GM21723 (cell line): ENCODE data around the gene RNASEH2C.
A peak's percentile ranks its signal among the peaks of the same experiment; 100 is the strongest.
"Not testable (repeated sequence)": the region's sequence is repeated elsewhere in the genome, so short reads cannot be mapped to it uniquely, and the experiment has no call there.

ENCODE experiments used
- ATAC-seq: cut with Tn5 transposase; IDR thresholded peaks from one replicate; pipeline ENCODE4 v1.9.1; 2021; ENCODE audit warnings: mild to moderate bottlenecking, moderate library complexity; ENCODE audit not compliant: unreplicated experiment

The RNASEH2C gene

DNA sequence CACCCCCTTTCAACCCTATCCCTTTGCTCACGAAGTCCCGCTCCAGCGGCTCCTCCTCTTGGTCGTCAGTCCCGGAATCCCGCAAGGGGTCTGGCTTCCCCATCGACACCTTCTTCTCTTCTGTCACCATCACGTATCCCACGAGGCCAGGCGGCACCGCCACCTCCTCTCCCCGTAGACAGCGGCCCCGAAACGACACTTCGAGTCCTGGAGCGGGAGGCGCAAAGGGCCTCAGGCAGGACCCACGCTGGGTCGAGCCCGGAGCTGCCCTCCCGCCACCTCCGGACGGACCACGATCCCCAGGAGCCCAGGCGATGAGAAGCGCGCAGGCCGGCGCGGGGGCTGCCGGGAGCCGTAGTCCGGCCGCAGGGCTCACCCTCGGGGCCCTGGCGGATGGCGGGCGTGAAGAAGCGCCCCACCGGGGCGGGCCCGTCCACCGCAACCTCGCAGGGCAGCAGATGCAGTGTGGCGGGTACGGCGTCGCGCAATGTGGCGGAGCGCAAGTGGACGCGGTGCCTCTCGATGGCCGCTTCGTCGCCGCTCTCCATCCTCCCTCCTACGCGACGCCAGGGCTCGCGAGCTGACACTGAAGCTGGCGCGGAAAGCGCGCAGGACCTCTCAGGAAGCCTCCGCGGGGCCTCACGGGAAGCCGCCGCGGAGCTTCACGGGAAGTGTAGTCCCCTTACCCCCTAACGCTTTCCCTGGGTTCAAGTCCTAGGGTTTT is at the start of gene RNASEH2C:
Gene RNASEH2C (minus strand): TSS at position 588 of the 724 bp plus-strand sequence. CDS start 40 bp downstream, at position 548.
- ATAC-seq: peak; percentile 76

GRCh38 chr11:65767806-65768205 is 47.2 kb upstream of the RNASEH2C start:
- not testable (repeated sequence) for ATAC-seq

DNA sequence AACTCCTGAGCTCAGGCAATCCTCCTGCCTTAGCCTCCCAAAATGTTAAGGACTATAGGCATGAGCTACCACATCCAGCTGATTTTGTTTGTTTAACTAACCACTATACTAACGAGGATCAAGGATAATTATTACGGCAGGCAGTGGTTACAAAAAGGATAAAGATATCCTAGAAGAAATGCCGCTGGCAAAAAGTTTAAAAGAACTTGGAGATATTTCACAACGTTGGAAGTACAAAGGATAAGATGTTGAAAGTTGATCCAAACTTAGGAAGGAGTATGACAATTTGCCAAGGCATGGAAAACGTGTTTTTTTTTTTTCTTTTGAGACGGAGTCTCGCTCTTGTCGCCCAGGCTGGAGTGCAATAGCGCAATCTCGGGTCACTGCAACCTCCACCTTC is 46.8 kb upstream of the RNASEH2C start:
- ATAC-seq: no peak

DNA sequence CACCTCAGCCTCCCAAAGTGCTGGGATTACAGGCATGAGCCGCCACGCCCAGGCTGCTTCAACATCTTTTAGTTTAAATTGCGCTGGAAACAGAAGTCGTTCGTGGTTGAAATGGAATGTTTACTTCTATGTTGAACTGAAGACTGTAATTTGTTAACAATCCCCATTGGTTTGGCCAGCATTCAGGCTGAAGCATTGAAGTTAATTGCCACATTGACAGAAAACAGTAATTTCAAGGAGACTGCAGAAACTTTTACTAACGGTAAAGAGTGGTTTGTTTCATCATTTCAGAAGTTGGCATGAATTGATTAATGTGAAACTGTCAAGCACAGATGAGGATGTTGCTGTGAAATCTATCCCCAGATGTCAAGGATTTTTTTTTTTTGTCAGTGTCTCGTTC is 45.9 kb upstream of the RNASEH2C start:
- ATAC-seq: no peak

DNA sequence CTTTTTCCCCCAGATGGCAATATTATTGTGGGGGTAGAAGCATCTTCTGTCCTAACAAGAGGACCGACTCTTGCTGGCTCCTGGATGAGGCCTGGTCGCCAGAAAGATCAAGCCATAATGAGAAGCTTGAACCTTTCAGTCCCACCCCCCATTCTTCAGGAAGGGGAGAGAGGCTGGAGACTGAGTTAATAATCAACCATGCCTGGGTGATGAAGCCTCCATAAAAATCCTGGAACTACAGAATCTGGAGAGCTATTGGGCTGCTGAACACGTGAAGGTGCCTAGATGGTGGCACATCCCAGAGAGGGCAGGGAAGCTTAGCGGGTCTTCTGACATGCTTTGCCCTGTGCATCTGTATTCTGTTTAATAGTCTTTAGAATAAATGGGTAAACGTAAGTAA is 43.8 kb upstream of the RNASEH2C start:
- ATAC-seq: no peak

- ATAC-seq: not testable (repeated sequence)
Measured at GRCh38 chr11:65762816-65763215, 42.2 kb upstream of the RNASEH2C start.

DNA sequence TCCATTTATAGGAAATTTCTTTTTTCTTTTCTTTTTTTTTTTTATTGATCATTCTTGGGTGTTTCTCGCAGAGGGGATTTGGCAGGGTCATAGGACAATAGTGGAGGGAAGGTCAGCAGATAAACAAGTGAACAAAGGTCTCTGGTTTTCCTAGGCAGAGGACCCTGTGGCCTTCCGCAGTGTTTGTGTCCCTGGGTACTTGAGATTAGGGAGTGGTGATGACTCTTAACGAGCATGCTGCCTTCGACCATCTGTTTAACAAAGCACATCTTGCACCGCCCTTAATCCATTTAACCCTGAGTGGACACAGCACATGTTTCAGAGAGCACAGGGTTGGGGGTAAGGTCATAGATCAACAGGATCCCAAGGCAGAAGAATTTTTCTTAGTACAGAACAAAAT is 41.6 kb upstream of the RNASEH2C start:
- ATAC-seq: not testable (repeated sequence)

DNA sequence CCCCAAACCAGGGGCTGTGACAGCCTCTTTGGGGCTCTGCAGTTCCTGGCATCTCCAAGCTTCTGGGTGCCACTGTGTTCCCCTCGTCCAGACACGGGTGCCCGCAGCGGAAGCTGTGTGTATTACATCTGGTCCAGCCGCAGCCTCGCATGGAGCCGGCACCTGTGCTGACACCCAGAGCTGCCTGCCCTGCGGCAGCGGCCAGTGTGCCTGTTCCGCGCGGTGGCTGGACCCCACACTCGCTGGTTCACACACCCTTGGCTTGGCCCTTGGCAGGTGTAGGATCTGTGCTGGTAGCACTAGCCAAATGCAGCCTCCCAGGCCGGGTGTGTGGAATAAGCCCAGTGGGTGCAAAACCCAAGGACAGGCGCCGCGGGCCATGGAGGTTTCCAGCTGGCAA is 24.5 kb upstream of the RNASEH2C start:
- no peak for ATAC-seq

GRCh38 chr11:65744699-65745042 is 24.1 kb upstream of the RNASEH2C start:
- ATAC-seq: no peak

DNA sequence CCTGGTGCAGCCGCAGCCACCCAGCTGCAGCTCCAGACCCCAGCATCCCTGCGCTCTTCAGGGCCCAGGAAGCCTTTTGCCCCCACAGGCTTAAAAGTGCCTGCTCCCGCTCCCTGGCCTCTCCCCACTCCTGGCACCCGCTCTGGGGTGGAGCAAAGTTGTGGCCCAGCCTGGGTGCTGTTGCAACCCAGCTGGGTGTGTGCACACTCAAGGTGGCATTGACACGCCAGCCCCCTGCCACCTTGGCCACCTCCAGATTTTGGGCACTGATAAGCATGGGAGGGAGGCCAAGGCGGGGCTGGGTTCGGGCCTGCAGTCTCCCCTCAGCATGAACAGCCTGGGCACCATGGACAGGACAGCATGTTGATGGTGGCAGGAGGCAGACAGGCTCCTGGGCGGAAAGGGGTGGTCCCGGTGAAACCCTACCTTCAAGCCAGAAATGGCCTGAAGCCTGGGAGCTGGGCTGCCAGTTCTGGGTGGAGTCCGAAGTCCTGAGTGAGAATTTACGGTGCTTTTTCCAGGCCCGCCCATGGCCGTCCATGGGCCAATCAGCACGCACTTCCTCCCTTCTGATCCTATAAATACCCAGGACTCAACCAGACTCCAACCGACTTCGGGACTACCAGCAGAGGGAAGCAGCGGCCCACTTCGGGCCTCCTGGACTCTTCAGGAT is 23.6 kb upstream of the RNASEH2C start:
- no peak for ATAC-seq

DNA sequence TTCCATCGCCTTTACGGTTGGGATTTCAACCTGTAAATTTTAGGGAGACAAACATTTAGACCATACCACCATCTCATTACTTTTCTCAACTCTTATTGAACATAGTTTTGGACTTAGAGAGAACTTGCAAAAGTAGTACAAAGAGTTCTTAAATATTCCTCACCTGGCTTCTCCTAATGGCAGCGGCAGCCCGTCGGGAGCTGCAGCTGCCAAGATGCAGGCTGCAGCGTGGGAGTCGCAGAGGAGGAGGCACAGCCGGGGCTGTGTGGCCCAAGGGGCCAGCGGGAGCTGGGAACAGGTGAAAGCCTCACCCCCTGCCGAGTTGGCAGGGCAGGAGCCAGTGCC is 23.1 kb upstream of the RNASEH2C start:
- no peak for ATAC-seq

- ATAC-seq: no peak
Measured at GRCh38 chr11:65742353-65742752, 21.8 kb upstream of the RNASEH2C start.

DNA sequence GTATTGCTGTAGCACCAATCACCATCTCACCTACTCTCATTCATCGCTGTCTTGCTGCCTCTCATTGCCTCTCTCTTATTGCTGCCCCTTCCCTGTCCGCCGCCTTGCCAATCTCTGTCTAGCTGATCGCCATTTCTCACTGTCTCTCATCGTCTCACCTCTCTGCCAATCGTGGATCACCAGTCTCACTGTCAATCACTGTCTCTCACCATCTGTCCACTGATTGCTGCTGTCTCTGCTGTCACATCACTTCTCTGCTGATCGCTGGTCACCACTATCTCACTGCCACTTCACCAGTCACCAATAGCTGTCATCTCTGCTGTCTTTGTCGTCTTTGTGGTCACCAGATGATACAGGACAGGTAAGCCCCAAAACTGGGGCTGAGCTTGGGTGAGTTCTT is 20.6 kb upstream of the RNASEH2C start:
- ATAC-seq: no peak

DNA sequence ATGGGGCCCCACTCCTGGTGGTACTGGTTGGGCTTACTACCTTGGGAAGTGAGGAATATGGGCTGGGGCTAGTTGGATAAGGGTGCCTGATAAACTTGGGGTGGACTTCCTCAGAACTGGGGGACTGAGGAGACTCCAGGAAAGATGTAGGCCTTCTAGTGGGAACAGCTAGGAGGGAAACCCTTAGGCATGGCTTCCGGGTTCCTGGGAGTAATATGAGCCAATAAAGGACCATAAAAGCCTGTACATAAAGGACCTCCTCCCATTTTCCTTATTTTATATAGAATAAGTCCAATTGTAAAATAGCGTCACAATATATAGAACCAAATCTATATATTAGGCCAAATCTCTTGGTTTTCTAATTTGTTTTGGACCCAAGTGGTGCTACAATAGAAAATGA is 18.4 kb upstream of the RNASEH2C start:
- ATAC-seq: no peak

DNA sequence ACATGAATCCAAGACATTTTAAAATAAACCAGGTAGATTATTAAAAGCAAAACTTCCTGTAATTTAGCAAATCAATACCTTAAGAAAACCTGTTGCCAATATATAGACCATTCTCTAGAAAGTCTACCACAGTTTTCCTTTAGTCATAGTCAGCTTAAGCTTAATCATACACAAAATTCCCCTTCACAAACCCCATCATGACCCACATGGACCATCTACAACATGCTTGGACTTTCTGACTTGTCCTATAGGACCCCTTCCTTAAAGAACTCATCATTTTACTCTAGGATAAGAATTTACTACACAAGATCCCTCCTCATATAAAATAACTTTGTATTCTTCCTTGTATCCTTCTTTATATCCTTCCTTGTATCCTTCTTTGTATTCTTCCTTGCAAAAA is 16.2 kb upstream of the RNASEH2C start:
- ATAC-seq: no peak

GRCh38 chr11:65735111-65735510 is 14.5 kb upstream of the RNASEH2C start:
- ATAC-seq: not testable (repeated sequence)

DNA sequence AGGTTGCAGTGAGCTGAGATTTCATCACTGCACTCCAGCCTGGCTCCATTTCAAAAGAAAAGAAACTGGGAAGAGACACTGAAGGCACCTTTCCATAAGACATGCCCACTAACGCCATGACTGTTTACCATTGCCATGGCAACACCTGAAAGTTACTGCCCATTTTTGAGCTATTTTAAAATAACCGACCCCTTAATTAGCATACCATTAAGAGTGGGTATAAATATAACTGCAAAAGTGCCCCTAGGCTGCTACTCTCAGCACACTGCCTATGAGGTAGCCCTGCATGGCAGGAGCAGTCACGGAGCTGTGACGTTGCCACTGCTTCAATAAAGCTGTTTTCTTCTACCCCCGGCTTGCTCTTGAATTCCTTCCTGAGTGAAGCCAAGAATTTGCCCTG is 9.9 kb upstream of the RNASEH2C start:
- ATAC-seq: no peak

- ATAC-seq: no peak
Measured at GRCh38 chr11:65727865-65728264, 7.3 kb upstream of the RNASEH2C start.

- ATAC-seq: no peak
Measured at GRCh38 chr11:65726660-65727059, 6.1 kb upstream of the RNASEH2C start.

GRCh38 chr11:65722261-65722660 is 1.7 kb upstream of the RNASEH2C start:
- ATAC-seq: no peak

GRCh38 chr11:65719871-65720210 is 757 bp downstream of the RNASEH2C start:
- peak; percentile 28 for ATAC-seq

DNA sequence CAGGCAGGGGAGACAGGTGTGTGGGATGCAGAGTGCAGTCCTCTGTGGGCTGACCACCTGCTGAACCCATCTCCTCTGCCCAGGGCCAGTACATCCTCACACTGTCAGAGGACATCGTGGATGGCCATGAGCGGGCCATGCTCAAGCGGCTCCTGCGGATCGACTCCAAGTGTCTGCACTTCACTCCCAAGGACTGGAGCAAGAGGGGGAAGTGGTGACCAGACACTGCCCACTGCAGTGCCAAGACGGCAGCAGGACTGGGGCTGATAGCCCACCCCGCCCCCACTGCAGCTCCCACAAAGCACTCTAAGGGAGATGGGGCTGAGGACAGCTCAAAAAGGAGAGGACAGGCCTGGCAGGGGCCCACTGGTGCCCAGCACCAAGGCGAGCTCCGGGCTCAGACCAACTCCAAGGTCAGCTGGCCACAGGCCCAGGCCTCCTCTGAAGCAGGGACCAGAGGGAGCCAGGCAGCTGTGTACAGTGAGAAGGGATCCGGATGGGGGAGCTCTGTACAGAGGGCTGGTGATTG is 1.6 kb downstream of the RNASEH2C start:
- no peak for ATAC-seq

DNA sequence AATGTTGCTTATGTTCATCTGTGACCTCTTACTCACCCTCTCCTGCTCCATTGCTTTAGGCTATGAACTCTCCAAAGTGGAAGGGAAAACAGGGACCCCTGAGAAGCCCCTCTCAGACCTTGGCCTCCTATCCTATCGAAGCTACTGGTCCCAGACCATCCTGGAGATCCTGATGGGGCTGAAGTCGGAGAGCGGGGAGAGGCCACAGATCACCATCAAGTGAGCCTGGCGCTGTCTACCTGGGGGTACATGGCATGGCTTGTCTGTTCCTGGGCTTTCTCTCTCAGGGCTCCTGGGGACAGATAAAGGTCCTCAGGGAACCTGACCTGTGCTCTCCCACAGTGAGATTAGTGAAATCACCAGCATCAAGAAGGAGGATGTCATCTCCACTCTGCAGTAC is 2.1 kb downstream of the RNASEH2C start:
- no peak for ATAC-seq
